GM12878 (cell line): ENCODE measurements around the gene NKAIN4. TPM values are rescaled to one million over a fixed set of nuclear protein-coding genes. Genes with fewer than 3 reads are reported as not detected.

Experiments used
- ATAC-seq: fragments of 200-7000 bp; cut with Tn5 transposase; 3 replicates; pipeline ENCODE4 v1.9.1; 2020; ENCODE audit warnings: mild to moderate bottlenecking, moderate library complexity
- BruUV-seq: library from RNA; stranded (reverse); fragments of 400-500 nt; replicated peaks from 2 replicates; lab custom pipeline; 2021; lab: Mats Ljungman, UMichigan
- CTCF ChIA-PET: fragments of 300-600 bp; sonication (Branson Sonifier 250); formaldehyde crosslinking; extraction: SDS; loops from one replicate; lab custom pipeline; 2021; ENCODE audit warnings: inconsistent platforms; lab: Yijun Ruan, JAX
- POLR2A ChIA-PET: fragments of 350-600 bp; formaldehyde crosslinking; extraction: SDS; loops from one replicate; lab custom pipeline; 2021; ENCODE audit warnings: inconsistent platforms; lab: Charles Lee
- RAD21 ChIA-PET: fragments of 300-600 bp; sonication (Branson Sonifier 250); formaldehyde crosslinking; loops from one replicate; lab custom pipeline; 2023; ENCODE audit warnings: antibody characterized with exemption; ENCODE audit not compliant: unreplicated experiment; lab: Charles Lee
- SMC1A ChIA-PET: fragments of 300-600 bp; sonication (Branson Sonifier 250); formaldehyde crosslinking; loops from one replicate; lab custom pipeline; 2023; ENCODE audit not compliant: unreplicated experiment, uncharacterized antibody; lab: Charles Lee
- DNase-seq: peaks from one replicate; pipeline ENCODE4 v3.0.0-alpha.2; 2011; ENCODE audit warnings: low read depth, low spot score
- FAIRE-seq: peaks from 3 replicates; lab custom pipeline; 2011; peaks lifted over from hg19 to GRCh38; lab: Jason Lieb, UNC
- H2AFZ ChIP-seq: 2 replicates; pipeline ENCODE4 v1.6.0; 2011; ENCODE audit warnings: low read depth, low read length, control low read depth; ENCODE audit not compliant: control insufficient read depth
- H3K27ac ChIP-seq: 2 replicates; pipeline ENCODE4 v1.5.1; 2011; ENCODE audit warnings: control low read depth; ENCODE audit not compliant: control insufficient read depth, insufficient read depth
- H3K27me3 ChIP-seq, 2 experiments: replicated peaks in 1 of 2; 2 replicates each; pipeline versions ENCODE4 v1.6.0 to v1.6.1; 2011; ENCODE audit warnings: low read length in 1 of 2; ENCODE audit not compliant: control insufficient read depth in 2 of 2, insufficient read depth in 2 of 2
- H3K36me3 ChIP-seq, 2 experiments: 2 replicates each; pipeline ENCODE4 v1.5.1; 2011; ENCODE audit warnings: low read length in 1 of 2; ENCODE audit not compliant: control insufficient read depth in 2 of 2, insufficient read depth in 2 of 2
- H3K4me1 ChIP-seq: 2 replicates; pipeline ENCODE4 v1.6.1; 2011; ENCODE audit warnings: mild to moderate bottlenecking, low read length, moderate library complexity, mixed read lengths; ENCODE audit not compliant: control insufficient read depth, insufficient read depth
- H3K4me2 ChIP-seq: 2 replicates; pipeline ENCODE4 v1.6.0; 2011; ENCODE audit warnings: control low read depth; ENCODE audit not compliant: control insufficient read depth, insufficient read depth
- H3K4me3 ChIP-seq: fragments of 200-600 bp; sonication (generic); 2 replicates; pipeline ENCODE4 v1.5.1; 2016
- H3K79me2 ChIP-seq: 2 replicates; pipeline ENCODE4 v1.6.0; 2011; ENCODE audit warnings: low read length; ENCODE audit not compliant: control insufficient read depth, insufficient read depth
- H3K9ac ChIP-seq: 2 replicates; pipeline ENCODE4 v1.8.0; 2011; ENCODE audit warnings: low read length, control low read depth, mixed read lengths; ENCODE audit not compliant: control insufficient read depth, insufficient read depth
- H3K9me3 ChIP-seq: replicated peaks from 3 replicates; pipeline ENCODE4 v1.5.1; 2011; ENCODE audit warnings: mild to moderate bottlenecking, low read length; ENCODE audit not compliant: control insufficient read depth, insufficient read depth
- H4K20me1 ChIP-seq: 2 replicates; pipeline ENCODE4 v1.6.0; 2011; ENCODE audit not compliant: control insufficient read depth, insufficient read depth
- CTCF ChIP-seq, 3 experiments: IDR thresholded peaks in 2 of 3; conservative IDR thresholded peaks in 1 of 3; 2 replicates each; pipeline ENCODE4 v1.5.1; 2011; ENCODE audit warnings: low read depth in 3 of 3, low read length in 3 of 3, mild to moderate bottlenecking in 3 of 3, control low read depth in 2 of 3, moderate library complexity in 2 of 3, inconsistent platforms in 1 of 3, mixed read lengths in 1 of 3; ENCODE audit not compliant: control insufficient read depth in 2 of 3, insufficient read depth in 1 of 3; ENCODE audit errors: extremely low read depth in 1 of 3
- HSF1 ChIP-seq: fragments of 150-350 bp; IDR thresholded peaks from 2 replicates; pipeline ENCODE4 v1.6.1; 2014; ENCODE audit warnings: mild to moderate bottlenecking, low read depth, low read length
- MLLT1 ChIP-seq: fragments of 450-650 bp; IDR thresholded peaks from 2 replicates; pipeline ENCODE4 v1.6.1; 2016; ENCODE audit warnings: mild to moderate bottlenecking
- RBBP5 ChIP-seq: fragments of 200-600 bp; sonication (generic); conservative IDR thresholded peaks from 2 replicates; pipeline ENCODE4 v1.6.1; 2016
- WGBS: methylation state at CpG from one replicate; pipeline ENCODE4 v1.1.6; 2016; ENCODE audit warnings: low lambda C conversion rate; ENCODE audit not compliant: insufficient replicate concordance, insufficient coverage; ENCODE audit errors: missing lambda C conversion rate; 5-methylcytosine and 5-hydroxymethylcytosine counted together
- in situ Hi-C: fragments of 300-500 bp; cut with MboI; formaldehyde crosslinking; loops from 9 replicates; pipeline ENCODE4 v1.14.3; 2018; ENCODE audit warnings: mixed read lengths
- intact Hi-C: fragments of 100-400 bp; cut with micrococcal nuclease; formaldehyde crosslinking; loops from one replicate; pipeline ENCODE4 v1.14.2; 2022; ENCODE audit not compliant: unreplicated experiment
- polyA plus RNA-seq, 11 experiments: library from polyadenylated mRNA; depleted of rRNA in 4 of 11; unstranded in 6 of 11; stranded (reverse) in 5 of 11; fragments of >200 nt; fragmentation: Nextera tagmentation in 4 of 11; fragmentation: Illumina TruSeq in 1 of 11; extraction: Ambion mirVana in 4 of 11; extraction: Trizol in 1 of 11; gene quantifications; 1 replicate in 1 of 11; 2 replicates in 10 of 11; pipeline versions ENCODE4 v1.2.1 to v1.2.3, GENCODE V29; 2011 to 2016; ENCODE audit warnings: inconsistent platforms in 2 of 11, missing spikeins in 2 of 11, low read depth in 1 of 11
- total RNA-seq, 4 experiments: library from RNA; depleted of rRNA in 3 of 4; stranded (reverse); fragments of >200 nt in 3 of 4; fragmentation: Illumina TruSeq in 1 of 4; extraction: Trizol in 1 of 4; gene quantifications; 2 replicates each; pipeline versions ENCODE4 v1.2.1 to v1.2.3, GENCODE V29; 2013 to 2021

NKAIN4 gene
- total and polyA plus RNA-seq, 10 of the 15 experiments (the other 5 are each of a cell fraction or from before 2014, with no cell fraction given), result 0.11 TPM; not detected in 9

- 28% methylated on average over 20 of the region's 20 CpGs for WGBS
- in situ Hi-C loops, result no loop called here
Measured at GRCh38 chr20:63234693-63235398, 19.4 kb downstream of the NKAIN4 start.

More at GRCh38 chr20:63234693-63235398, 19.4 kb downstream of the NKAIN4 start:
- no peak for DNase-seq
- FAIRE-seq, result no peak
- ChIA-PET POLR2A (no interaction called here), SMC1A (no interaction called here), CTCF (interaction anchor here (0.6 to 2.9 kb wide), 4 partner anchors 10 to 96 kb away, joined by 3 to 25 read pairs (median 4); no protein-coding TSS in a partner anchor), RAD21 (interaction anchor here (1.4 kb wide), 1 partner anchor 12 kb away, joined by 6 read pairs; no protein-coding TSS in a partner anchor)
- no peak overlapping the region for H2AFZ ChIP-seq
- no peaks in the 10 kb centered on the region for H3K4me1 ChIP-seq
- no TSS peak for BruUV-seq
- H3K9me3 ChIP-seq, result no peaks in the 10 kb centered on the region
- H3K27ac ChIP-seq, result no peak overlapping the region
- no peaks in the 10 kb centered on the region for H3K36me3 ChIP-seq
- peak; percentile 76 for ATAC-seq
- no peak overlapping the region for H3K4me2 ChIP-seq
- H3K9ac ChIP-seq, result no peak overlapping the region
- no peak for TF ChIP-seq HSF1
- TF ChIP-seq MLLT1, result no peak
- TF ChIP-seq CTCF (IDR thresholded peaks at IDR 0.05 in 2 of 3, conservative IDR thresholded peaks at IDR 0.05 in 1 of 3; ENCODE audit: control insufficient read depth in 2 of 3, extremely low read depth in 1 of 3, insufficient read depth in 1 of 3, low read depth in 3 of 3, low read length in 3 of 3), result peak; percentile 37 to 65 (median 58)
- no peak for TF ChIP-seq RBBP5
- no peaks in the 10 kb centered on the region for H4K20me1 ChIP-seq
- no peak overlapping the region for H3K4me3 ChIP-seq
- no peaks in the 10 kb centered on the region for H3K79me2 ChIP-seq
- peaks cover 2 to 3% of the 10 kb centered on the region in 2 experiments; a peak in 3 of 4 replicates for H3K27me3 ChIP-seq
- intact Hi-C loops, result no loop called here
